K562 (cell line): ENCODE measurements around the gene HMCN2.

ENCODE experiments used
- U2AF2 ChIP-seq: fragments of 200-400 bp; formaldehyde crosslinking; optimal IDR thresholded peaks from 2 replicates; pipeline ENCODE3; 2017; ENCODE audit warnings: low read depth, mild to moderate bottlenecking, low read length
- ZNF324 ChIP-seq: fragments of 250-450 bp; sonication (Bioruptor Pico); IDR thresholded peaks from 2 replicates; pipeline ENCODE4 v1.4.0; 2020; ENCODE audit warnings: mild to moderate bottlenecking
- ZNF75A ChIP-seq: fragments of 450-650 bp; formaldehyde crosslinking; IDR thresholded peaks from 2 replicates; pipeline ENCODE4 v1.4.0; 2020; ENCODE audit warnings: mild to moderate bottlenecking

- TF ChIP-seq ZNF324 (CRISPR knock-in tag) (no peak), ZNF75A (CRISPR knock-in tag) (no peak), U2AF2 (no peak)
Measured at GRCh38 chr9:130454096-130454811, 188.7 kb downstream of the HMCN2 start.
